Hepatocyte (in vitro differentiated cells): Measurements from ENCODE around the gene SMAD7. TPM values are rescaled to one million over a fixed set of nuclear protein-coding genes. Genes with fewer than 3 reads are reported as not detected.
A peak's percentile ranks its signal among the peaks of the same experiment; 100 is the strongest.

Experiments
- DNase-seq: peaks from one replicate; pipeline ENCODE4 v3.0.0-alpha.2; 2016; ENCODE audit warnings: low spot score
- H2AFZ ChIP-seq: fragments of 200-600 bp; sonication (generic); 2 replicates; pipeline ENCODE4 v1.6.0; 2016; ENCODE audit warnings: antibody characterized with exemption, mild to moderate bottlenecking
- H3K27ac ChIP-seq: fragments of 200-600 bp; sonication (generic); 2 replicates; pipeline ENCODE4 v1.5.1; 2016; ENCODE audit warnings: mild to moderate bottlenecking
- H3K27me3 ChIP-seq: fragments of 200-600 bp; sonication (generic); 2 replicates; pipeline ENCODE4 v1.6.1; 2016
- H3K36me3 ChIP-seq: fragments of 200-600 bp; sonication (generic); replicated peaks from 2 replicates; pipeline ENCODE4 v1.5.1; 2016; ENCODE audit warnings: low read depth; ENCODE audit not compliant: insufficient read depth
- H3K4me1 ChIP-seq: fragments of 200-600 bp; sonication (generic); 2 replicates; pipeline ENCODE4 v1.5.1; 2016; ENCODE audit warnings: mild to moderate bottlenecking, moderate library complexity; ENCODE audit not compliant: insufficient read depth
- H3K4me2 ChIP-seq: fragments of 200-600 bp; sonication (generic); 2 replicates; pipeline ENCODE4 v1.6.0; 2016
- H3K4me3 ChIP-seq: fragments of 200-600 bp; sonication (generic); 2 replicates; pipeline ENCODE4 v1.5.1; 2016; ENCODE audit warnings: mild to moderate bottlenecking
- H3K79me2 ChIP-seq: fragments of 200-600 bp; sonication (generic); 2 replicates; pipeline ENCODE4 v1.6.0; 2017; ENCODE audit warnings: mild to moderate bottlenecking
- H3K9me2 ChIP-seq: fragments of 200-600 bp; sonication (generic); replicated peaks from 2 replicates; pipeline ENCODE4 v1.6.0; 2017; ENCODE audit warnings: mild to moderate bottlenecking; ENCODE audit not compliant: insufficient read depth
- H3K9me3 ChIP-seq: fragments of 200-600 bp; sonication (generic); 2 replicates; pipeline ENCODE4 v1.5.1; 2016; ENCODE audit warnings: low read depth, mild to moderate bottlenecking
- H4K20me1 ChIP-seq: fragments of 200-600 bp; sonication (generic); 2 replicates; pipeline ENCODE4 v1.6.0; 2016; ENCODE audit warnings: mild to moderate bottlenecking; ENCODE audit not compliant: insufficient read depth, poor library complexity, severe bottlenecking
- CTCF ChIP-seq: fragments of 200-600 bp; sonication (generic); IDR thresholded peaks from 2 replicates; pipeline ENCODE4 v1.5.1; 2016; ENCODE audit warnings: antibody characterized with exemption, mild to moderate bottlenecking; ENCODE audit not compliant: poor library complexity
- EZH2 ChIP-seq: fragments of 200-600 bp; sonication (generic); IDR thresholded peaks from 2 replicates; pipeline ENCODE4 v1.6.1; 2016; ENCODE audit warnings: antibody characterized with exemption, mild to moderate bottlenecking, borderline replicate concordance
- EZH2phosphoT487 ChIP-seq: fragments of 200-600 bp; sonication (generic); IDR thresholded peaks from one replicate; pipeline ENCODE4 v1.6.1; 2018; ENCODE audit warnings: antibody characterized with exemption, mild to moderate bottlenecking, low read depth, moderate library complexity; ENCODE audit not compliant: unreplicated experiment, severe bottlenecking
- WGBS: methylation state at CpG from one replicate; pipeline ENCODE4 v1.1.6; 2016; ENCODE audit warnings: low lambda C conversion rate; ENCODE audit errors: missing lambda C conversion rate; 5-methylcytosine and 5-hydroxymethylcytosine counted together
- polyA plus RNA-seq: library from polyadenylated mRNA; unstranded; fragments of >200 nt; fragmentation: Nextera tagmentation; extraction: Ambion mirVana; gene quantifications from 2 replicates; pipeline ENCODE4 v1.2.1, GENCODE V29; 2016
- total RNA-seq: library from RNA; depleted of rRNA; stranded (reverse); fragments of >200 nt; gene quantifications from 2 replicates; pipeline ENCODE4 v1.2.3, GENCODE V29; 2014

The SMAD7 gene
- total and polyA plus RNA-seq, 2 experiments from 2014 or later, result 65.4 to 71.1 TPM

- whole genome bisulfite sequencing, result 88% methylated on average over 6 of the region's 6 CpGs
- no peak for DNase-seq
Measured at GRCh38 chr18:48958951-48959350, 8.2 kb upstream of the SMAD7 start.

GRCh38 chr18:48957616-48958015 lies 6.9 kb upstream of the SMAD7 start:
- WGBS, result 89% methylated on average over 4 of the region's 4 CpGs
- H2AFZ ChIP-seq, result no peak overlapping the region
- no peak overlapping the region for H3K27ac ChIP-seq
- H4K20me1 ChIP-seq, result no peaks in the 10 kb centered on the region
- H3K4me2 ChIP-seq, result no peak overlapping the region
- no peaks in the 10 kb centered on the region for H3K27me3 ChIP-seq
- H3K4me3 ChIP-seq, result no peak overlapping the region
- no peak for TF ChIP-seq EZH2
- TF ChIP-seq CTCF, result no peak
- no peak for TF ChIP-seq EZH2phosphoT487
- peaks cover 10% of the 10 kb centered on the region for H3K79me2 ChIP-seq
- H3K4me1 ChIP-seq, result peaks cover 15% of the 10 kb centered on the region
- DNase-seq, result no peak
- no peaks in the 10 kb centered on the region for H3K36me3 ChIP-seq
- no peaks in the 10 kb centered on the region for H3K9me2 ChIP-seq
- no peaks in the 10 kb centered on the region for H3K9me3 ChIP-seq

More at GRCh38 chr18:48958951-48959350, 8.2 kb upstream of the SMAD7 start:
- Histone ChIP-seq H3K4me3 (no peak overlapping the region), H3K27ac (no peak overlapping the region), H3K9me3 (no peaks in the 10 kb centered on the region), H3K4me2 (no peak overlapping the region), H3K9me2 (no peaks in the 10 kb centered on the region), H2AFZ (no peak overlapping the region), H3K36me3 (no peaks in the 10 kb centered on the region), H3K79me2 (peaks cover 4% of the 10 kb centered on the region), H4K20me1 (no peaks in the 10 kb centered on the region), H3K27me3 (no peaks in the 10 kb centered on the region), H3K4me1 (peaks cover 26% of the 10 kb centered on the region)
- no peak for TF ChIP-seq EZH2
- no peak for TF ChIP-seq EZH2phosphoT487
- no peak for TF ChIP-seq CTCF

GRCh38 chr18:48957136-48957535 lies 6.4 kb upstream of the SMAD7 start:
- no peak for DNase-seq
- no peaks in the 10 kb centered on the region for H3K9me3 ChIP-seq
- H2AFZ ChIP-seq, result no peak overlapping the region
- H3K27ac ChIP-seq, result no peak overlapping the region
- no peak overlapping the region for H3K4me3 ChIP-seq
- peaks cover 10% of the 10 kb centered on the region for H3K79me2 ChIP-seq
- H3K27me3 ChIP-seq, result no peaks in the 10 kb centered on the region
- TF ChIP-seq EZH2 (no peak), EZH2phosphoT487 (no peak), CTCF (no peak)
- no peaks in the 10 kb centered on the region for H3K9me2 ChIP-seq
- no peaks in the 10 kb centered on the region for H4K20me1 ChIP-seq
- WGBS, result 83% methylated on average over 8 of the region's 8 CpGs
- H3K4me2 ChIP-seq, result no peak overlapping the region
- H3K36me3 ChIP-seq, result no peaks in the 10 kb centered on the region
- peaks cover 15% of the 10 kb centered on the region for H3K4me1 ChIP-seq

- Histone ChIP-seq H3K4me2 (peak overlapping the region; percentile 42), H4K20me1 (peaks cover 1% of the 10 kb centered on the region)
Measured at GRCh38 chr18:48956356-48956755, 5.6 kb upstream of the SMAD7 start.

More at GRCh38 chr18:48956356-48956755, 5.6 kb upstream of the SMAD7 start:
- no peaks in the 10 kb centered on the region for H3K9me2 ChIP-seq
- H3K4me3 ChIP-seq, result no peak overlapping the region
- no peaks in the 10 kb centered on the region for H3K9me3 ChIP-seq
- no peak overlapping the region for H2AFZ ChIP-seq
- no peak for DNase-seq
- H3K36me3 ChIP-seq, result no peaks in the 10 kb centered on the region
- no peaks in the 10 kb centered on the region for H3K27me3 ChIP-seq
- WGBS, result 96% methylated on average over 1 of the region's 1 CpG
- H3K79me2 ChIP-seq, result peaks cover 14% of the 10 kb centered on the region
- peaks cover 15% of the 10 kb centered on the region for H3K4me1 ChIP-seq
- TF ChIP-seq EZH2phosphoT487, result no peak
- TF ChIP-seq CTCF, result no peak
- TF ChIP-seq EZH2, result no peak
- peak overlapping the region; percentile 65 for H3K27ac ChIP-seq
